ENCODE results near the gene SIDT1.
"Not testable (repeated sequence)": the region's sequence is repeated elsewhere in the genome, so short reads cannot be mapped to it uniquely, and the experiment has no call there.

The SIDT1 gene

GRCh38 chr3:113626503-113627371, 94.4 kb downstream of the SIDT1 start:
- H3K4me3 ChIP-seq (ENCODE audit: low read depth in 1 of 5, low read length in 5 of 5) = peak overlapping the region; percentile 40 to 56 (median 48)
- peaks cover 0 to 3% (median 0%) of the 10 kb centered on the region in 5 donors for H3K36me3 ChIP-seq (ENCODE audit: control insufficient read depth in 5 of 5, insufficient read depth in 5 of 5, low read length in 5 of 5)
- peaks cover 0 to 2% (median 0%) of the 10 kb centered on the region in 5 donors for H3K27me3 ChIP-seq (ENCODE audit: control insufficient read depth in 5 of 5, insufficient read depth in 4 of 5, low read length in 5 of 5)
- H3K27ac ChIP-seq (ENCODE audit: low read depth, low read length) = no peak overlapping the region
- peaks cover 0 to 11% (median 8%) of the 10 kb centered on the region in 5 donors for H3K4me1 ChIP-seq (ENCODE audit: control insufficient read depth in 5 of 5, insufficient read depth in 5 of 5, low read length in 5 of 5)
- H3K9ac ChIP-seq (ENCODE audit: low read length in 5 of 5) = peak overlapping the region in 3 of 5 donors; percentile 26 to 55 (median 31)
- no peaks in the 10 kb centered on the region for H3K9me3 ChIP-seq (ENCODE audit: control insufficient read depth in 5 of 5, low read length in 5 of 5)

- H3K36me3 ChIP-seq (ENCODE audit: control insufficient read depth in 5 of 5, insufficient read depth in 5 of 5, low read length in 5 of 5) = peaks cover 0 to 3% (median 0%) of the 10 kb centered on the region in 5 donors
- no peak overlapping the region for H3K9ac ChIP-seq (ENCODE audit: low read length in 5 of 5)
- peaks cover 0 to 10% (median 8%) of the 10 kb centered on the region in 5 donors for H3K4me1 ChIP-seq (ENCODE audit: control insufficient read depth in 5 of 5, insufficient read depth in 5 of 5, low read length in 5 of 5)
- H3K27me3 ChIP-seq (ENCODE audit: control insufficient read depth in 5 of 5, insufficient read depth in 4 of 5, low read length in 5 of 5) = peaks cover 0 to 2% (median 0%) of the 10 kb centered on the region in 5 donors
- no peaks in the 10 kb centered on the region for H3K9me3 ChIP-seq (ENCODE audit: control insufficient read depth in 5 of 5, low read length in 5 of 5)
- no peak overlapping the region for H3K4me3 ChIP-seq (ENCODE audit: low read depth in 1 of 5, low read length in 5 of 5)
- no peak overlapping the region for H3K27ac ChIP-seq (ENCODE audit: low read depth, low read length)
Measured at GRCh38 chr3:113628316-113628715, 96.0 kb downstream of the SIDT1 start.

- Histone ChIP-seq H3K4me3 (ENCODE audit: low read depth in 1 of 5, low read length in 5 of 5) (no peak overlapping the region), H3K36me3 (ENCODE audit: control insufficient read depth in 5 of 5, insufficient read depth in 5 of 5, low read length in 5 of 5) (peaks cover 0 to 3% (median 0%) of the 10 kb centered on the region in 5 donors), H3K9ac (ENCODE audit: low read length in 5 of 5) (no peak overlapping the region), H3K27me3 (ENCODE audit: control insufficient read depth in 5 of 5, insufficient read depth in 4 of 5, low read length in 5 of 5) (no peaks in the 10 kb centered on the region), H3K4me1 (ENCODE audit: control insufficient read depth in 5 of 5, insufficient read depth in 5 of 5, low read length in 5 of 5) (peaks cover 0 to 10% (median 8%) of the 10 kb centered on the region in 5 donors), H3K27ac (ENCODE audit: low read depth, low read length) (no peak overlapping the region), H3K9me3 (ENCODE audit: control insufficient read depth in 5 of 5, low read length in 5 of 5) (no peaks in the 10 kb centered on the region)
Measured at GRCh38 chr3:113628788-113629187, 96.4 kb downstream of the SIDT1 start.

- Histone ChIP-seq H3K27ac (ENCODE audit: low read depth, low read length) (no peak overlapping the region), H3K4me3 (ENCODE audit: low read depth in 1 of 5, low read length in 5 of 5) (no peak overlapping the region)
Measured at GRCh38 chr3:113629584-113630421, 97.4 kb downstream of the SIDT1 start.

GRCh38 chr3:113630956-113631542, 98.7 kb downstream of the SIDT1 start:
- Histone ChIP-seq H3K4me1 (ENCODE audit: control insufficient read depth in 5 of 5, insufficient read depth in 5 of 5, low read length in 5 of 5) (peaks cover 0 to 10% (median 8%) of the 10 kb centered on the region in 5 donors), H3K27ac (ENCODE audit: low read depth, low read length) (no peak overlapping the region)

More at GRCh38 chr3:113629584-113630421, 97.4 kb downstream of the SIDT1 start:
- no peaks in the 10 kb centered on the region for H3K27me3 ChIP-seq (ENCODE audit: control insufficient read depth in 5 of 5, insufficient read depth in 4 of 5, low read length in 5 of 5)
- peaks cover 0 to 10% (median 8%) of the 10 kb centered on the region in 5 donors for H3K4me1 ChIP-seq (ENCODE audit: control insufficient read depth in 5 of 5, insufficient read depth in 5 of 5, low read length in 5 of 5)
- H3K36me3 ChIP-seq (ENCODE audit: control insufficient read depth in 5 of 5, insufficient read depth in 5 of 5, low read length in 5 of 5) = peaks cover 0 to 3% (median 0%) of the 10 kb centered on the region in 5 donors
- no peaks in the 10 kb centered on the region for H3K9me3 ChIP-seq (ENCODE audit: control insufficient read depth in 5 of 5, low read length in 5 of 5)
- H3K9ac ChIP-seq (ENCODE audit: low read length in 5 of 5) = no peak overlapping the region

GRCh38 chr3:113631573-113631972, 99.2 kb downstream of the SIDT1 start:
- no peaks in the 10 kb centered on the region for H3K9me3 ChIP-seq (ENCODE audit: control insufficient read depth in 5 of 5, low read length in 5 of 5)
- H3K9ac ChIP-seq (ENCODE audit: low read length in 5 of 5) = no peak overlapping the region
- H3K27ac ChIP-seq (ENCODE audit: low read depth, low read length) = no peak overlapping the region
- no peaks in the 10 kb centered on the region for H3K27me3 ChIP-seq (ENCODE audit: control insufficient read depth in 5 of 5, insufficient read depth in 4 of 5, low read length in 5 of 5)
- H3K4me3 ChIP-seq (ENCODE audit: low read depth in 1 of 5, low read length in 5 of 5) = no peak overlapping the region
- H3K36me3 ChIP-seq (ENCODE audit: control insufficient read depth in 5 of 5, insufficient read depth in 5 of 5, low read length in 5 of 5) = peaks cover 0 to 3% (median 0%) of the 10 kb centered on the region in 5 donors
- peaks cover 0 to 6% (median 6%) of the 10 kb centered on the region in 5 donors for H3K4me1 ChIP-seq (ENCODE audit: control insufficient read depth in 5 of 5, insufficient read depth in 5 of 5, low read length in 5 of 5)

More at GRCh38 chr3:113630956-113631542, 98.7 kb downstream of the SIDT1 start:
- Histone ChIP-seq H3K9me3 (ENCODE audit: control insufficient read depth in 5 of 5, low read length in 5 of 5) (no peaks in the 10 kb centered on the region), H3K4me3 (ENCODE audit: low read depth in 1 of 5, low read length in 5 of 5) (no peak overlapping the region), H3K9ac (ENCODE audit: low read length in 5 of 5) (no peak overlapping the region), H3K36me3 (ENCODE audit: control insufficient read depth in 5 of 5, insufficient read depth in 5 of 5, low read length in 5 of 5) (peaks cover 0 to 3% (median 0%) of the 10 kb centered on the region in 5 donors), H3K27me3 (ENCODE audit: control insufficient read depth in 5 of 5, insufficient read depth in 4 of 5, low read length in 5 of 5) (no peaks in the 10 kb centered on the region)

GRCh38 chr3:113634782-113635474, 102.6 kb downstream of the SIDT1 start:
- no peak overlapping the region for H3K27ac ChIP-seq (ENCODE audit: low read depth, low read length)
- no peak overlapping the region for H3K4me3 ChIP-seq (ENCODE audit: low read depth in 1 of 5, low read length in 5 of 5)

GRCh38 chr3:113636034-113636433, 103.7 kb downstream of the SIDT1 start:
- not testable (repeated sequence) for H3K9ac ChIP-seq (ENCODE audit: low read length in 5 of 5); H3K4me3 ChIP-seq (ENCODE audit: low read depth in 1 of 5, low read length in 5 of 5); H3K4me1 ChIP-seq (ENCODE audit: control insufficient read depth in 5 of 5, insufficient read depth in 5 of 5, low read length in 5 of 5); H3K27me3 ChIP-seq (ENCODE audit: control insufficient read depth in 5 of 5, insufficient read depth in 4 of 5, low read length in 5 of 5); H3K36me3 ChIP-seq (ENCODE audit: control insufficient read depth in 5 of 5, insufficient read depth in 5 of 5, low read length in 5 of 5); H3K27ac ChIP-seq (ENCODE audit: low read depth, low read length); H3K9me3 ChIP-seq (ENCODE audit: control insufficient read depth in 5 of 5, low read length in 5 of 5)

More at GRCh38 chr3:113634782-113635474, 102.6 kb downstream of the SIDT1 start:
- H3K27me3 ChIP-seq (ENCODE audit: control insufficient read depth in 5 of 5, insufficient read depth in 4 of 5, low read length in 5 of 5) = no peaks in the 10 kb centered on the region
- H3K9me3 ChIP-seq (ENCODE audit: control insufficient read depth in 5 of 5, low read length in 5 of 5) = no peaks in the 10 kb centered on the region
- H3K36me3 ChIP-seq (ENCODE audit: control insufficient read depth in 5 of 5, insufficient read depth in 5 of 5, low read length in 5 of 5) = no peaks in the 10 kb centered on the region
- no peak overlapping the region for H3K9ac ChIP-seq (ENCODE audit: low read length in 5 of 5)
- H3K4me1 ChIP-seq (ENCODE audit: control insufficient read depth in 5 of 5, insufficient read depth in 5 of 5, low read length in 5 of 5) = no peaks in the 10 kb centered on the region

GRCh38 chr3:113637756-113638155, 105.4 kb downstream of the SIDT1 start:
- H3K4me3 ChIP-seq (ENCODE audit: low read depth in 1 of 5, low read length in 5 of 5) = no peak overlapping the region
- H3K27ac ChIP-seq (ENCODE audit: low read depth, low read length) = no peak overlapping the region
- no peaks in the 10 kb centered on the region for H3K27me3 ChIP-seq (ENCODE audit: control insufficient read depth in 5 of 5, insufficient read depth in 4 of 5, low read length in 5 of 5)
- H3K36me3 ChIP-seq (ENCODE audit: control insufficient read depth in 5 of 5, insufficient read depth in 5 of 5, low read length in 5 of 5) = no peaks in the 10 kb centered on the region
- H3K4me1 ChIP-seq (ENCODE audit: control insufficient read depth in 5 of 5, insufficient read depth in 5 of 5, low read length in 5 of 5) = no peaks in the 10 kb centered on the region
- no peaks in the 10 kb centered on the region for H3K9me3 ChIP-seq (ENCODE audit: control insufficient read depth in 5 of 5, low read length in 5 of 5)
- H3K9ac ChIP-seq (ENCODE audit: low read length in 5 of 5) = no peak overlapping the region
